ENCODE measurements around the gene MDK. TPM values are rescaled to one million over a fixed set of nuclear protein-coding genes. Genes with fewer than 3 reads are reported as not detected.

MDK gene
- polyA plus RNA-seq, 1 donor from 2014 or later, result 90.3 TPM

DNA sequence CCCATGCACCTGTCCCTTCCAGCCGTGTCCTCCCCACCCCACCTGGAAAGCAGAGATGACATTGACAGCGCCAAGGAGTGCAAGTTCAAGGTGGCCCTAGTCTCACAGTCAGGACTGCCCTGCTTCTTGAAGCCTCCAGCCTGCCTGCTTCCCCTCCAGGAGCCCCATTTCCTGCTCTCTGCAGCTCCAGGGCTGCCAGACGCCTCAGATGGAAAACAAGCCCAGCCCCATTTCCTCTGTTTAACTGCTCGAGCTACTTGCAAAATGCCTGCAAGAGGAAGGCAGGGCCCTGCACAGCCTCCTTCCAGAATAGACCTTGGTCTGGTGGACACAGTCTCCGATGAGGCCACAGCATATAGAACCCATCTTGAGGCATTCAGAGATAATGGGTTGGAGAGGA, 39.2 kb upstream of the MDK start:
- H3K9ac ChIP-seq (ENCODE audit: low read length), result no peak overlapping the region
- no peak overlapping the region for H2AFZ ChIP-seq (ENCODE audit: low read depth, low read length)
- no peaks in the 10 kb centered on the region for H3K79me2 ChIP-seq (replicated peaks; ENCODE audit: insufficient read depth, low read length)
- no peak for TF ChIP-seq SMC3 (conservative IDR thresholded peaks at IDR 0.05; ENCODE audit: poor library complexity)
- TF ChIP-seq, protein P1, sequence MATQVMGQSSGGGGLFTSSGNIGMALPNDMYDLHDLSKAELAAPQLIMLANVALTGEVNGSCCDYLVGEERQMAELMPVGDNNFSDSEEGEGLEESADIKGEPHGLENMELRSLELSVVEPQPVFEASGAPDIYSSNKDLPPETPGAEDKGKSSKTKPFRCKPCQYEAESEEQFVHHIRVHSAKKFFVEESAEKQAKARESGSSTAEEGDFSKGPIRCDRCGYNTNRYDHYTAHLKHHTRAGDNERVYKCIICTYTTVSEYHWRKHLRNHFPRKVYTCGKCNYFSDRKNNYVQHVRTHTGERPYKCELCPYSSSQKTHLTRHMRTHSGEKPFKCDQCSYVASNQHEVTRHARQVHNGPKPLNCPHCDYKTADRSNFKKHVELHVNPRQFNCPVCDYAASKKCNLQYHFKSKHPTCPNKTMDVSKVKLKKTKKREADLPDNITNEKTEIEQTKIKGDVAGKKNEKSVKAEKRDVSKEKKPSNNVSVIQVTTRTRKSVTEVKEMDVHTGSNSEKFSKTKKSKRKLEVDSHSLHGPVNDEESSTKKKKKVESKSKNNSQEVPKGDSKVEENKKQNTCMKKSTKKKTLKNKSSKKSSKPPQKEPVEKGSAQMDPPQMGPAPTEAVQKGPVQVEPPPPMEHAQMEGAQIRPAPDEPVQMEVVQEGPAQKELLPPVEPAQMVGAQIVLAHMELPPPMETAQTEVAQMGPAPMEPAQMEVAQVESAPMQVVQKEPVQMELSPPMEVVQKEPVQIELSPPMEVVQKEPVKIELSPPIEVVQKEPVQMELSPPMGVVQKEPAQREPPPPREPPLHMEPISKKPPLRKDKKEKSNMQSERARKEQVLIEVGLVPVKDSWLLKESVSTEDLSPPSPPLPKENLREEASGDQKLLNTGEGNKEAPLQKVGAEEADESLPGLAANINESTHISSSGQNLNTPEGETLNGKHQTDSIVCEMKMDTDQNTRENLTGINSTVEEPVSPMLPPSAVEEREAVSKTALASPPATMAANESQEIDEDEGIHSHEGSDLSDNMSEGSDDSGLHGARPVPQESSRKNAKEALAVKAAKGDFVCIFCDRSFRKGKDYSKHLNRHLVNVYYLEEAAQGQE (IDR thresholded peaks at IDR 0.05; ENCODE audit: borderline replicate concordance), result no peak
- TF ChIP-seq, protein P2, sequence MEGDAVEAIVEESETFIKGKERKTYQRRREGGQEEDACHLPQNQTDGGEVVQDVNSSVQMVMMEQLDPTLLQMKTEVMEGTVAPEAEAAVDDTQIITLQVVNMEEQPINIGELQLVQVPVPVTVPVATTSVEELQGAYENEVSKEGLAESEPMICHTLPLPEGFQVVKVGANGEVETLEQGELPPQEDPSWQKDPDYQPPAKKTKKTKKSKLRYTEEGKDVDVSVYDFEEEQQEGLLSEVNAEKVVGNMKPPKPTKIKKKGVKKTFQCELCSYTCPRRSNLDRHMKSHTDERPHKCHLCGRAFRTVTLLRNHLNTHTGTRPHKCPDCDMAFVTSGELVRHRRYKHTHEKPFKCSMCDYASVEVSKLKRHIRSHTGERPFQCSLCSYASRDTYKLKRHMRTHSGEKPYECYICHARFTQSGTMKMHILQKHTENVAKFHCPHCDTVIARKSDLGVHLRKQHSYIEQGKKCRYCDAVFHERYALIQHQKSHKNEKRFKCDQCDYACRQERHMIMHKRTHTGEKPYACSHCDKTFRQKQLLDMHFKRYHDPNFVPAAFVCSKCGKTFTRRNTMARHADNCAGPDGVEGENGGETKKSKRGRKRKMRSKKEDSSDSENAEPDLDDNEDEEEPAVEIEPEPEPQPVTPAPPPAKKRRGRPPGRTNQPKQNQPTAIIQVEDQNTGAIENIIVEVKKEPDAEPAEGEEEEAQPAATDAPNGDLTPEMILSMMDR (IDR thresholded peaks at IDR 0.05; ENCODE audit: poor library complexity, severe bottlenecking), result no peak
- TF ChIP-seq MXI1 (conservative IDR thresholded peaks at IDR 0.05; ENCODE audit: poor library complexity, severe bottlenecking), result no peak
- TF ChIP-seq RAD21 (conservative IDR thresholded peaks at IDR 0.05), result no peak
- no peak for TF ChIP-seq POLR2AphosphoS5 (IDR thresholded peaks at IDR 0.05)
- no peak for TF ChIP-seq EZH2 (IDR thresholded peaks at IDR 0.05; ENCODE audit: borderline replicate concordance, insufficient read depth, low read length, poor library complexity, severe bottlenecking)
- no peak for TF ChIP-seq TAF1 (IDR thresholded peaks at IDR 0.05; ENCODE audit: low read depth)
- TF ChIP-seq EP300 (conservative IDR thresholded peaks at IDR 0.05; ENCODE audit: poor library complexity, severe bottlenecking), result no peak
- H3F3A ChIP-seq (ENCODE audit: insufficient read depth, low read length, poor library complexity, severe bottlenecking), result no peaks in the 10 kb centered on the region
- H3K27ac ChIP-seq (ENCODE audit: low read length), result no peak overlapping the region
- H3K9me3 ChIP-seq (ENCODE audit: low read length), result no peaks in the 10 kb centered on the region
- no peaks in the 10 kb centered on the region for H3K9me2 ChIP-seq (ENCODE audit: insufficient read depth, low read length)
- no peaks in the 10 kb centered on the region for H3K36me3 ChIP-seq (ENCODE audit: insufficient read depth, low read length)
- no peaks in the 10 kb centered on the region for H4K20me1 ChIP-seq (ENCODE audit: insufficient read depth)
- H3K4me3 ChIP-seq (ENCODE audit: low read length), result no peak overlapping the region
- H3K4me2 ChIP-seq (ENCODE audit: low read length), result no peak overlapping the region
- H3K27me3 ChIP-seq (ENCODE audit: insufficient read depth, low read depth, low read length), result no peaks in the 10 kb centered on the region

DNA sequence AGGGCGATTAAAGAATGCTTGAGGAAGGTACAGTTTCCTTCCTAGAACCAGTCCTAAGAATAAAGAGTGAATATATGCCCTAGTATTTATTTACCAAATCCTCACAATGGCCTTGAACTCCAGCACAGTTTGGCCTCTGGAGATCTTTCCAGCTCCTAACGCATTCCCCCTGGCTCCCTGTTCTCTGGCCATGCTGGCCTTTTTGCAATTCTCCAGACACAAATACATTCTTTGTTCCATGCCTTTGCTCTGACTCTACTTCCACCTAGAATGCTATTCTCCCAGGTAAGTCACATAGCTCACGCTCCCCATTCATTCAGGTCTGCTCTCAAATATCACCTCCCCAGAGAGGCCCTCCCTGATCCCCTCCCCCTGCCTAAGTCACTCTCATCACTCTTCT, 37.9 kb upstream of the MDK start:
- TF ChIP-seq EZH2 (IDR thresholded peaks at IDR 0.05; ENCODE audit: borderline replicate concordance, insufficient read depth, low read length, poor library complexity, severe bottlenecking) (no peak), POLR2AphosphoS5 (IDR thresholded peaks at IDR 0.05) (no peak), RAD21 (conservative IDR thresholded peaks at IDR 0.05) (no peak), SMC3 (conservative IDR thresholded peaks at IDR 0.05; ENCODE audit: poor library complexity) (no peak), EP300 (conservative IDR thresholded peaks at IDR 0.05; ENCODE audit: poor library complexity, severe bottlenecking) (no peak)
- TF ChIP-seq, protein P2 (IDR thresholded peaks at IDR 0.05; ENCODE audit: poor library complexity, severe bottlenecking), result no peak
- H3K9ac ChIP-seq (ENCODE audit: low read length), result no peak overlapping the region
- H2AFZ ChIP-seq (ENCODE audit: low read depth, low read length), result no peak overlapping the region
- H3K9me2 ChIP-seq (ENCODE audit: insufficient read depth, low read length), result no peaks in the 10 kb centered on the region
- no peaks in the 10 kb centered on the region for H3F3A ChIP-seq (ENCODE audit: insufficient read depth, low read length, poor library complexity, severe bottlenecking)
- H3K4me2 ChIP-seq (ENCODE audit: low read length), result no peak overlapping the region
- peaks cover 6% of the 10 kb centered on the region for H3K79me2 ChIP-seq (replicated peaks; ENCODE audit: insufficient read depth, low read length)
- H3K4me3 ChIP-seq (ENCODE audit: low read length), result no peak overlapping the region
- no peaks in the 10 kb centered on the region for H3K27me3 ChIP-seq (ENCODE audit: insufficient read depth, low read depth, low read length)
- no peaks in the 10 kb centered on the region for H3K36me3 ChIP-seq (ENCODE audit: insufficient read depth, low read length)
- no peak overlapping the region for H3K27ac ChIP-seq (ENCODE audit: low read length)
- no peaks in the 10 kb centered on the region for H3K9me3 ChIP-seq (ENCODE audit: low read length)
- no peaks in the 10 kb centered on the region for H4K20me1 ChIP-seq (ENCODE audit: insufficient read depth)
